GM21576 (cell line): Measurements from ENCODE around the gene CALML5.

Experiments
- ATAC-seq: cut with Tn5 transposase; IDR thresholded peaks from one replicate; pipeline ENCODE4 v1.9.1; 2021; ENCODE audit warnings: mild to moderate bottlenecking, moderate library complexity; ENCODE audit not compliant: unreplicated experiment

The CALML5 gene

GRCh38 chr10:5499493-5500140, at the start of gene CALML5:
TSS of gene CALML5 (minus strand) at chr10:5499570. CDS start at chr10:5499438, 132 bp downstream.
- ATAC-seq: no peak

- ATAC-seq: no peak
Observed at GRCh38 chr10:5547931-5548660, 48.7 kb upstream of the CALML5 start.

GRCh38 chr10:5547681-5547930, 48.2 kb upstream of the CALML5 start:
- no peak for ATAC-seq

GRCh38 chr10:5546891-5547680, 47.7 kb upstream of the CALML5 start:
- no peak for ATAC-seq

- no peak for ATAC-seq
Observed at GRCh38 chr10:5545778-5546710, 46.7 kb upstream of the CALML5 start.

GRCh38 chr10:5545426-5545777, 46.0 kb upstream of the CALML5 start:
- no peak for ATAC-seq

GRCh38 chr10:5545011-5545410, 45.6 kb upstream of the CALML5 start:
- ATAC-seq: no peak

GRCh38 chr10:5544216-5544805, 44.9 kb upstream of the CALML5 start:
- no peak for ATAC-seq

- no peak for ATAC-seq
Observed at GRCh38 chr10:5543623-5544022, 44.3 kb upstream of the CALML5 start.

- ATAC-seq: no peak
Observed at GRCh38 chr10:5542100-5542499, 42.7 kb upstream of the CALML5 start.

- no peak for ATAC-seq
Observed at GRCh38 chr10:5540891-5541290, 41.5 kb upstream of the CALML5 start.

- no peak for ATAC-seq
Observed at GRCh38 chr10:5540080-5540479, 40.7 kb upstream of the CALML5 start.

- ATAC-seq: no peak
Observed at GRCh38 chr10:5538892-5539651, 39.7 kb upstream of the CALML5 start.

- ATAC-seq: no peak
Observed at GRCh38 chr10:5538446-5538845, 39.1 kb upstream of the CALML5 start.

- ATAC-seq: no peak
Observed at GRCh38 chr10:5537684-5538083, 38.3 kb upstream of the CALML5 start.

- no peak for ATAC-seq
Observed at GRCh38 chr10:5536486-5537081, 37.2 kb upstream of the CALML5 start.

- no peak for ATAC-seq
Observed at GRCh38 chr10:5534880-5535856, 35.8 kb upstream of the CALML5 start.

GRCh38 chr10:5534051-5534821, 34.9 kb upstream of the CALML5 start:
- no peak for ATAC-seq
